SW480 (cell line): ENCODE results near the gene TMEM131L.
"Not testable (repeated sequence)": the region's sequence is repeated elsewhere in the genome, so short reads cannot be mapped to it uniquely, and the experiment has no call there.

ENCODE experiments used
- DNase-seq: peaks from one replicate; pipeline ENCODE4 v3.0.0-alpha.2; 2016; ENCODE audit warnings: low spot score

The TMEM131L gene

DNA sequence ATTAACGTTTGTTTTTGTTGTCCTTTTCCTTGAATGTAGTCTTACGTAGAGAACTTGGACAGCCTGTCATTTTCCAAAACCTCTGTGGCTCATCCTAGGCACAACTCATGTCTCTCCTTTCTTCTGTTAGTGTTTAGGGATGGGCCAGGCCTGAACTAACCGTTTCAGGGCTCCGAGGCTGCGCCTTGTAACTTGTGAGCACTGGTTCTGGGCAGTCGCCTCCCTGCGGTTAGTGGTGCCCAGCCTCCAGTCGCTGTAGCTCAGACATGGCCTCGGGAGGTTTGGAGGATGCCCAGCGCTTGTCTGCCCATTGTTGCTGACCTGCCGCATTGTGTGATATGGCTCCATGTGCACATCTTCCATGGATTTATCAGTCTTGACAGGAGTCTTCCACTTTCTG lies 32.8 kb downstream of the TMEM131L start:
- no peak for DNase-seq

DNA sequence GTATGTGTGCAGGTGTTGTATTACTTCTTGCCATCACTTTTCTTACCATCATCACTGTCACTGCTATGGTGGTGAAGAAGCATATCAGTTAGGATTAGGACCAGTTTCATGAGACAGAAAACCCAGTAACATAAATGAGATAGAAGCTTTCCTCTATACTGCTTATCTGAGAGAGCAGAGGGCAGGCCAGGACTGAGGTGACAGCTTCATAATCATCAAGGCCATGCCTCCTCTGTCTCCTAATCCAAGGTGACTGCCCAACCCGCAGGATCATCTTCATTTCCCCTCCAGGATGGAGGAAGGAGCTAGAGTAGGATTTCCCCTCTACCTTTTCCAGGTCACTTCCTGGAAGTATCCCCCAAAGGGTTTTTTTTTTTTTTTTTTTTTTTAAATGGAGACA lies 35.4 kb downstream of the TMEM131L start:
- no peak for DNase-seq

DNA sequence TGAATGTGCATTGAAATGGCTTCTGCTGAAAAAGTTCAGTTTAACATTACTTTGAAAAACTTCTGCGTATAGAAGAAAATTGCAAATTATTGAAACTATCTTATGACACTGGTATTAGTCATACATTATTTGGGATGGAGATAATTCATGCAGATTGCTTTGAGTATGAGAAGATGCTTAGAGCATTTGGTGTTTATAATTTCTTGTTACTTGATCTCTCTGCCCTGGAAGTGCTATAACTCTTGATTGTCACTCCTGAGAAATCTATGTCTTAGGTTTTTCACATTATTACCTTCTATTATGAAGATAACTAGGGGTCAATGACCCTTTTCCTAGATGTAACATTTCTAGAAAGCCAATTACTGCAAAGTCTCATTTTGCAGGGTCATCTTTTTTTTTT lies 36.4 kb downstream of the TMEM131L start:
- no peak for DNase-seq

DNA sequence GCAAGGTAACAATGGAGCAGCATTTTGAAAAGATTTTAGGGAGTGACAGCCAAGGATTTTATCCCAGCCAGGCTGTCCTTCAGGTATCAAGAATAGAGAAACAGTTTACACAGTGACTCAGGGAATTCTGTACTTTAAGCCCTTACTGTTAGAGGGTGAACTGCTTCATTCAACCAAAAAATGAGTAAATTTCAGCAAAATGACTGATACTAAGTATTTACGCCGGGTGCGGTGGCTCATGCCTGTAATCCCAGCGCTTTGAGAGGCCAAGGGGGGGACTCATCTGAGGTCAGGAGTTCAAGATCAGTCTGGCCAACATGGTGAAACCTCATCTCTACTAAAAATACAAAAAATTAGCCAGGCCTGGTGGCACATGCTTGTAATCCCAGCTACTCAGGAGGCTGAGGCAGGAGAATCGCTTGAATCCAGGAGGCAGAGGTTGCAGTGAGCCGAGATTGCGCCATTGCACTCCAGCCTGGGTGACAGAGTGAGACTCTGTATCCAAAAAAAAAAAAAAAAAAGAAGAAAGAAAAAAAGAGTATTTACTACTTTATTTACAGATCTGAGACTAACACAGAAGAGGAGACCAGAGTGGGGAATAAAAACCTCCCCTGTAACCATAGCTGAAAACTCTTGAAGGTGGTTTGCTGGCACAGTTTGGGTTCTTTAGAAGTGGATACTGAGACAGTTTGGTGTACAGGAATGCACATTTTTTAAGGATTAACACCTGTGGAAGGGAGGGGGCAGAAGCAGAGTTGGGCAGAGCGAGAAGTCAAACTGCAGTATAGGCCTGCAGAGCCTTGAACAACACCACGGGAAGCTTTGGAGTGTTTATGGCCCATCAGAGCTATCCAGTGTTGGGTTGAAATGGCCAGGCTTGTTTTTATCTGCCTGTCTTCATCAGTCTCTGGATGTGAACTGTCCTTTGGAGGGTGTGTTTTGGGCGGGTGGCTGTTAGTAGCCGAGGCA lies 40.5 kb downstream of the TMEM131L start:
- DNase-seq, result no peak

DNA sequence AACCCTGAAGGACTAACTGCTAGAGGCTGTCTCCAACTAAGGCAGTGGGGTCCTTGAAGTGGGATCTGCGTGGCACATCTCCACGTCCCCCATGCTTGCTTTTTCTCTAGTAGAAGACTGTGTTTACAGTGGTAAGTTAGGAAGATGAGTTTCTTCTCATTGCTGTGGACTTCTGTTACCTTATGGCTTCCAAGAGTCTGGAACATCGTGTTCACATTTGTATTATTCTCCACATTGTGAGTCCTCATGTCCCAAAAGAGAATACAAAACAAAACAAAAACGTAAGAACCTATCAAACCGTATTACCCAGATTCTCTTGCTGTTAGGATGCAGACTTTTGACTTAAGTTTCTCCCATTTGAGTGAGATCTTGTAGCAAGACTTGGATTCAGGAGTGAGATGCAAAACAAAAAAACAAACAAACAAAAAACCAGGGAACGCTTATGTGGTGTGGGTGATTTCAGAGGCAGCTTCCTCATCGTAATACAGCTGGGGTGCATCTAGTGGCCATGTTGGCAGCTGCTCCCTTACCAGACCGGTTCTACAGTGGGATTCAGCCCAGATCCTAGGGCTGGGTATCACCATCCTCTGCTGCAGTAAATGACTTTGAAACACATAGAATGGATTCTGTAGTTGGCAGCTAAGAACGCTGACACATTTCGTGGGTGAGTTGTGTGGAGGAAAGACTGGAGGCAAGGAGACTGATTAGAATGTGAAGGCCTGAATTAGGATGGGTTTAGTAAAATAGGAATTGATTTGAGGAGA lies 41.3 kb downstream of the TMEM131L start:
- no peak for DNase-seq

DNA sequence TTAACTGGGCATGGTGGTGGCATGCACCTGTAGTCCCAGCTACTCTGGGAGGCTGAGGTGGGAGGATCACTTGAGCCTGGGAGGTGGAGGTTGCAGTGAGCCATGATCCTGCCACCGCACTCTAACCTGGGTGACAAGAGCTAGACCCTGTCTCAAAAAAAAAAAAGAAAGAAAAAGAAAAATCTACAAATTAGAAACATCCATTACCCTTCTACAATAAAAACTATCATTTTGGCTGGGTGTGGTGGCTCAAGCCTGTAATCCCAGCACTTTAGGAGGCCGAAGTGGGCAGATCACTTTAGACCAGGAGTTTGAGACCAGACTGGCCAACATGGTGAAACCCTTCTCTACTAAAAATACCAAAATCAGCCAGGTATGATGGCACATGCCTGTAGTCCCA lies 43.1 kb downstream of the TMEM131L start:
- DNase-seq, result not testable (repeated sequence)

DNA sequence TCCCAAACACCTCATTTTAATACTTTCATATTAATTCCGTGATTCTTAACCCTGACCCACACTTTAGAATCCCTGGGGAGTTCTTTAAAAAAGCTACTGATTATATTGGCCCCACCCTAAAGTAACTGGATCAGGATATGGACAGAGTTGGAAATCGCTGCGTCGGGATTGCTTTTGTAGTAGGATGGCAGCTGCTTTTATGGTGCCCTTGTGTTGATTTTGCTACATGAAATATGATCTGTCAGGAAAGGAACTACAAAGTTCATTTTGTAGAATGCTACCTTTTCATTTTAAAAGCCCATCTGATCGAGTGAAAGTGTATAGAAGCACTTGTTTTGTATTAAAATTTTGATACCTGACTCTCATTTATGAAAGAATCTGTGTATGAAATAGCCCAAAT lies 43.6 kb downstream of the TMEM131L start:
- DNase-seq, result peak; percentile 21

DNA sequence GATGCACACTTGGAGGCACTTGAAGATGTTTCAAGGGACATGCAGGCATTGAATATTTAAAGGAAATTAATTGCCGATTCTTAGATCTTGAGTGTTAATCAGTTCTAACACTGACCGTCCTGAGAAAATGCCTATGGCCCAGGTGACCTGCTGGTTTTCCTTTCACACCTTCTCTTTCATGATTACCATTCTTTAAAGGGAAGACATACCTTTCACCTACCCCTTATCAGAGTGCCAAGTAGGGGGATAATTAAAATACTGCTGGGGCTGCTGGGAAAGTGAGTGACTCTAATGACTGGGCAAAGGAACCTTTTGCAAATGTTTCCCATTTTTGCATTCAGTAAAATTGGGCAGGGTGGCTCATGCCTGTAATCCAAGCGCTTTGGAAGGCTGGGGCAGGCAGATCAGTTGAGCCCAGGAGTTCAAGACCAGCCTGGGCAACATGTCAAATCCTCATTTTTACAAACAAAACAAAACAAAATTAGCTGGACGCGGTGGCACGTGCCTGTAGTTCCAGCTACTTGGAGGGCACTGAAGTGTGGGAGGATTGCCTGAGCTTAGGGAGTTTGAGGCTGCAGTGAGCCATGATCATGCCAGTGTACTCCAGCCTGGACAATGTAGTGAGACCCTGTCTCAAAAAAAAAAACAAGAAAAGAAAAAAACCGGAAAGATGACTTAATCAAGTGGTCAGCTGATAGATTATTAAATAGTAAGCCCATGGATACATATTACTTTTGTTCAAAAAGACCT lies 44.3 kb downstream of the TMEM131L start:
- no peak for DNase-seq

DNA sequence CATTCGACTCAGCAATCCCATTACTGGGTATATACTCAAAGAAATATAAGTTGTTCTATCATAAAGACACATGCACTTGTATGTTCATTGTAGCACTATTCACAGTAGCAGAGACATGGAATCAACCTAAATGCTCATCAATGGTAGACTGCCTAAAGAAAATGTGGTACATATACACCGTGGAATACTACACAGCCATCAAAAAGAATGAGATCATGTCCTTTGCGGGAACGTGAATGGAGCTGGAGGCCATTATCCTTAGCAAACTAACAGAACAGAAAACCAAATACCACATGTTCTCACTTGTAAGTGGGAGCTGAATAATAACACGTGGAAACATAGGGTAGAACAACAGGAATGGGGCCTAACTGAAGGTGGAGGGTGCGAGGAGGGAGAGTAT lies 44.9 kb downstream of the TMEM131L start:
- no peak for DNase-seq

DNA sequence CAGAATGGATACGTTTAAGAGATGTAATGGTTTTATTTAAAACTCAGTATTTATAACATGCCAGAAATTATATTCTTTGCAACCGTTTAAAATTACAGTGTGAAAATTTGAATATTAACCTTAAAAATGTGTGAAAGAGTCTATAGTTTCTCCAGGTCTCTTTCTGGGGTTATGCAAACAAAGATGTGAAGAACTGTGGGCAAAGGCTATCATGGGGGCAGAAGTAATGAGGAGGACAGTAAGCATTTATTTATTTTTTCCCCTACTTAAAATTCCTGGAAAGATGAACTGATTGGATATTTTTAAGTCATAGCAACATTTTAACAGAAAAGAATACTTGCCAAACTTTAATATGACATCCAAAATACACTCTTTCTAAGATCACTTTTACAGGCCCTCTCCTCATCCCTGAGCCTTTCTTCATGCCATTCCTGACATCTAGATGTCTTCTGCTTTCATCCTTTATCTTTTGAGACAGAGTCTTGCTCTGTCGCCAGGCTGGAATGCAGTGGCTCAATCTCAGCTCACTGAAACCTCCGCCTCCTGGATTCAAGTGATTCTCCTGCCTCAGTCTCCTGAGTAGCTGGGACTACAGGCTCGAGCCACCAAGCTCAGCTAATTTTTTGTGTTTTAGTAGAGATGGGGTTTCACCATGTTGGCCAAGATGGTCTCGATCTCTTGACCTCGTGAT lies 46.1 kb downstream of the TMEM131L start:
- DNase-seq, result no peak

DNA sequence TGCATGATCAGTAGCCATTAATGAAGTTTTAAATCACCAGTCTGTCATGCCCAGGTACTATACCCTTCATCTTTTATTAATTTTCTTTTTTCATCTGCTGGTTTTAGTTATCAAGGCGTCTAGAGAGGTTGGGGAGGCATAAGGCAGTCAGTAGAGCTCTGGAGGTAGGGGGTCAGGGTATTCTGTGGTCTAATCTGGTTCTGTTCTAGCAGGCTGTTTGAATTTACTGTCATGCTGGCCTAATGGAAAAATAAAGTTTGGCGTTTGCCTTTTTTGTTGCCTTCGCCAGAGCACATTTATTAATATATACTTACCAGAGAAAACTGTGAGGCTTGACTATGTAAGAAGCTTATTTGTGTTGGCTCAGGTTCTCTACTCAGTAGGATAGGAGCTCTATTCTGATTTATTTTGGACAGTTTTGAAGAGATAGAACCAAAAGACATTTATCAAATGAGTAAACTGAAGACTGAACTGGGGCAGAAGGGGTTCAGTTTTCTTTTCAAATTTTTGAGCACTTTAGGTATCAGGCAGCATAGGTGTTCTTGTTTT lies 46.9 kb downstream of the TMEM131L start:
- DNase-seq, result no peak

DNA sequence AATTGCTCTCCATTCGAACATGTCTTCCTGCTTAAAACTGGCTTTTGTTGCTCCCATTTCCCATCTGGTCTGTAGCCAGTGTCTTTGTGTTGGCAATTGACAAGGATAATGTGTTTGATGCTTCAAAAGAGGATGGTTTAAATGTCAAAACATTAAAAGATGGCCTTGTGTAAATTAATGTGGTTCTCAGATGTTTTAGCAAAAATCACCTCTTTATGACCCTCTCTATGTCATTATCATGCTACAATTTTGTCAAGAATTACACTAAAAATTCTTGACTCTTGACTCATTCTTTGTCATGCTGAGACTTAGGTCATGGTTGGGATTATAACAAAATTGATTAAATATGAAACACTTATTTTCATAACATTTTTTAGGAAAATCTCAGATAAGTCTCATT lies 47.4 kb downstream of the TMEM131L start:
- DNase-seq, result no peak

DNA sequence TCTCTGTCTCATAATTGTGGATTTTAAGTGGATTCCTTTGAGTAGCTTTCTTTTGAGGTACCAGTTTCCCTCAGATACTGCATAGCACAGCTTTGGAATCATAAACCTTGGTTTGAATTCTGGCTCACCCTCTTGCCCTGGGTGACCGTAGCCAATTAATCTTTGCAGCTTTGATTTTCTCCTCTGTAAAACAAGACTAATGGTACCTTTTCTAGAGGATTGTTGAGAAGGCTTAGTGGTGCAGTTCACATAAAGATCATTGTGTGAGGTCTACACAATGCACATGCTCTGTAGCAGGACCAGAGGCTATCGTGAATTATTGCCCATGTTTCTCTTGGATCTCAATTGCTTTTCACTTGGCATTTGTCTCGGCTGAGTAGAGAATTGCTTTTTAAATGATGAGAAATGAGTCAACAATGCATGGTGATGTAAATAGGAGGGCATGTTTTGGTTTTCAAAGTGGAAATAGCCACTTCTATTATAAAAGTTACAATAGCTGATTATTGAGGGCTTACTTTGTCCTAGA lies 47.9 kb downstream of the TMEM131L start:
- DNase-seq, result no peak

DNA sequence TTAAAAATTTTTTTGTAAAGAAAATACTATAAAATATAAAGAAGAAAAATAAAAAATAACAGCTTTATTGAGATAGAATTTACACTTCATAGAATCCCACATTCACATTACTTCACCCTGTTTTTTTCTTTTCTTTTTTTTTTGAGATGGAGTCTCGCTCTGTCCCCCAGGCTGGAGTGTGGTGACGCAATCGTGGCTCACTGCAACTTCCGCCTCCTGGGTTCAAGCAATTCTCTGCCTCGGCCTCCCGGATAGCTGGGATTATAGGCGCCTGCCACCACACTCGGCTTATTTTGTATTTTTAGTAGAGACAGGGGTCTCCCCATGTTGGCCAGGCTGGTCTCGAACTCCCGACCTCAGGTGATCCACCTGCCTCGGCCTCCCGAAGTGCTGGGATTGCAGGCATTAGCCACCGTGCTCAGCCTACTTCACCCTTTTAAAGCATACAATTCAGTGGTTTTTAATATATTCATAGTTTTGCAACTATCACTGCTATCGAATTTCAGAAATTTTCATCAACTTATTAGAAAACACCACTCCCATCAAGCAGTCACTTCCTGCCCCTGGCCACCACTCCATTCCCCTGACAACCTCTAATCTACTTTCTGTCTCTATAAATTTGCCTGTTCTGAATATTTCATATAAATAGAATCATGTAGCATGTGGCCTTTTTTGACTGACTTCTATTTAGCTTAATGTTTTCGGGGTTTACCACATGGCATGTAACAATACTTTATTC lies 48.7 kb downstream of the TMEM131L start:
- no peak for DNase-seq

DNA sequence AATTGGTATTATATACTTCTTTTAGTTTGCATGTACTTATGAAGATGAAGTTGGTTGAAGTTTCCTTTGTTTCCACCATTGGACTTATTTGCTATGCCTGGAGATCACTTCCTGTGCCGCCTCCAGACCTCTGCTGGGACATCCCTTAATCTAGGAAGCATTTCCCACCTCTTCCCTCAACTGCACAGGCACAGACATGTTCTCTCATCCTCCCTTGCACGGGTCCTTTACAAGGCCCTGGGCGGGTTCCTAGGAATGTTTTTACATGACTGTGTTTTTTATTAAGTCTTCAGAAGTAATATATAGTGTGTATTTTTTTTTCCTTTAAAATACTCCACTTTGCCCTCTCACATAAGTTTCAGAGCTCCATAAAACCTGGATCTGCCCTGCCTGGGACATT lies 51.0 kb downstream of the TMEM131L start:
- DNase-seq, result no peak

DNA sequence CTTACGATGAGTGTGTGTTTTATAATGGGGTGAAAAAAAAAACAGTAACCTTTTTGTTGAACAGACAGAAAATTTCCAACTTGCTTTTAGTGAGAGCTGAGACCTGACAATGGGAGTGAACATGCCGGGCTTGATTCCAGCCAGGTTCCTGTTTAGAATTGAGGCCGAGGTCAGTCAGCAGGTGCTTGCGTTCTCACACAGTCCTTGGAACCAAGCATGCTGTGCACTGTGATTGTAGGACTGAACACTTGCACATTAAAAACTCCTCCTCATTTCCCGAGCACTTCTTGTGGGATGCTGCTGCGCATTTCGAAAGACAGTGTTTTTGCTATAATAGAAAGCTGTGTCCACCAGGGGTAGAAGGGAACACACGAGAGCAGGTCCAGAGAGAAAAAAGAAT lies 51.8 kb downstream of the TMEM131L start:
- DNase-seq, result no peak

DNA sequence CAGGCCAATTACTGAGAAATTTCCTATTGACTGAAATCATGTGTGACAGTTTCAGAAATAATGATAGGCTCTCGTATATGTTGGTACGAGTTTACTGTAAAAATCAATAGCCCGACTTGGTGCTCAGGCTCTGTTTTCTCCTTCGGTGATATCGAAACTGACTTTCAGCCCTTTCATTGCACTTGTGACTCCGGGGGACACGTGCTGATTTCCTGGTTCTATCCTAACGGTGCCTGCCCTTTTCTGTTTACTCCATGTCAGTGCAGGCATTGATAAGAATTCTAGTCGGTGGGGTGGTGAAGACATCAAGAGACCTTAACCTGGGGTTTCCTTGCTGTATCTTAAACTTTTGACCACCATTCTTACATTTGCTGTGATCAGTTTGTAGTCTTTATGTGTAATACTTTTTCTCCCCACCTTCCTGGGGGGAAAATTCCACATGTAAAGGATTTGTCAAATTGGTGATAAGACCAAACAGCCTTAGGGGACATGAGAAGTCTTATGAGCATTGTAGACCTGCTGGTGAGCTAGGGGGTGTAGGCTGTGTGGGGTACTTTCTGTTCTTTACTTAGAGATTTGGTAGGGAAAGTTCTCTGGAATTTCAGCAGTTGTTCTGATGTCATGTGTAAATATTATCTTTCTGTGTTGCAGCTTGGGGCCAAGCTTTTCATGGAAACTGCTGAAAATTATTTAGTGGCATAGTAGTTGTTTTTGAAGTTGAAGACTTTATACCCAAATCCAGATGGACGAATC lies 52.7 kb downstream of the TMEM131L start:
- no peak for DNase-seq

DNA sequence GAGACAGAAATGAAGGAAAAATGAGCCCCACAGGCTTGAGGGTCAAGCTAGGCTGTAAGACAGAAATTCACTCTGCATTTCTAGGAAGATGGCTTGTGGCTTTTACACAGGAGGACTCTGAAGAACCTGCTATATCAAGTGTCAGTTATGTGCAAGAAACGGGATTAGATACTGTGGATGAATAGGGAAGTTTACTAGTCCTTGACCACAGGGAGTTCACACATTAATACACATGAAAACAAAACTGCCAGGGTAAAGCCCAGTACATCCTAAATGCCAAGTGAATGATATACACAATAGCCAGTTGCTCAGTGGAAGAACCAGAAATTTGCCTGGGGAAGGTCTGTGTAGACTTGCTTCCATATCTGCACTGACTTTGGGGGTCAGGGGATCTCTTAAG lies 53.5 kb downstream of the TMEM131L start:
- DNase-seq, result no peak

DNA sequence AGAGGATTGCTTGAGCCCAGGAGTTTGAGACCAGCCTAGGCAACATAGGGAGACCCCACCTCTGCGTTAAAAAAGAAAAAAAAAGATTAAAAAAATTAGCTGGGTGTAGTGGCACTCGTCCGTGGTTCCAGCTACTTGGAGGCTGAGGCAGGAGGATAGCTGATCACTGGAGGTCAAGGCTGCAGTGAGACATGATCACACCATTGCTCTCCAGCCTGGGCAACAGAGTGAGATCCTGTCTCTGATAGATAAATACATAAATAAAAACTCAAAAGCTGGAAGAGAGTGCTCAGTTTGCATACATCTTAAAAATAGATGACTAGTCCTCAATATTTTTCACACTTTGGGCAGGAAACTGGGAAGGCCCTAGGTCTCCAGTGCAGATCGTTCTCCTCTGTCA lies 54.1 kb downstream of the TMEM131L start:
- no peak for DNase-seq

DNA sequence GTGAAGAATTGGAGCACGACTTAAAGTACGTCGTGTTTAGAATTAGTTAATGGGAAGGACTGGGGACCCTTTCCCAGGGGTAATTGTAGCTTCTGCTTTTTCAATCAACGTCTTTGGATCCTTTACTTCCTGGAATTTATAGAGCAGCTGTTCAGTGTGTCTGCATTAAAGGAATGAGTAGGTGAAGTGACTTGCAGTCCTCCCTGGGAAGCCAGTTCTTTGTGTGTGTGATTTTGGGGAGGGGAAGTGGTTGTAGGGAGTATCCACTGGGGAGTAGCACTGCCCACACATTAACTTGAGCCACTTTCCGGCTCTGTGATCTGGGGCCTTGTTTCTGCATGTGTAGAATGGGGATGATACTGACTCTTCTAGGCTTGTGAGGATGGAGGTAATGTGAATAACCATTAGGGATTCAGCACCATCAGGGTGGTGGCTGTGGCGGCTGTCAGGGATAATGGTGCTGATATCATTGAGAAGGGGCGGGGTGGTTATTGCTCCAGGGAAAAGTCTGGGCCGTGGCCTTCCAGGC lies 54.7 kb downstream of the TMEM131L start:
- no peak for DNase-seq
